NT2/D1 (cell line): ENCODE data around the gene MISFA.

ENCODE experiments used
- SUZ12 ChIP-seq: IDR thresholded peaks from 2 replicates; pipeline ENCODE4 v1.6.1; 2011; ENCODE audit not compliant: insufficient read length, insufficient read depth; ENCODE audit errors: extremely low read depth
- YY1 ChIP-seq: IDR thresholded peaks from 2 replicates; pipeline ENCODE4 v1.6.1; 2011; ENCODE audit not compliant: insufficient read length, insufficient read depth
- ZNF274 ChIP-seq: IDR thresholded peaks from 2 replicates; pipeline ENCODE4 v1.6.1; 2011; ENCODE audit warnings: mild to moderate bottlenecking, low read depth, low read length

- TF ChIP-seq YY1 (no peak), ZNF274 (no peak), SUZ12 (no peak)
These were observed 18.9 kb downstream of the MISFA start for GRCh38 chr11:18618342-18619025.
